HG03521 (cell line): ENCODE measurements around the gene AHNAK.
"Not testable (repeated sequence)": the region's sequence is repeated elsewhere in the genome, so short reads cannot be mapped to it uniquely, and the experiment has no call there.

Source experiments
- ATAC-seq: cut with Tn5 transposase; IDR thresholded peaks from one replicate; pipeline ENCODE4 v1.9.1; 2021; ENCODE audit warnings: mild to moderate bottlenecking, moderate library complexity; ENCODE audit not compliant: unreplicated experiment

AHNAK gene

DNA sequence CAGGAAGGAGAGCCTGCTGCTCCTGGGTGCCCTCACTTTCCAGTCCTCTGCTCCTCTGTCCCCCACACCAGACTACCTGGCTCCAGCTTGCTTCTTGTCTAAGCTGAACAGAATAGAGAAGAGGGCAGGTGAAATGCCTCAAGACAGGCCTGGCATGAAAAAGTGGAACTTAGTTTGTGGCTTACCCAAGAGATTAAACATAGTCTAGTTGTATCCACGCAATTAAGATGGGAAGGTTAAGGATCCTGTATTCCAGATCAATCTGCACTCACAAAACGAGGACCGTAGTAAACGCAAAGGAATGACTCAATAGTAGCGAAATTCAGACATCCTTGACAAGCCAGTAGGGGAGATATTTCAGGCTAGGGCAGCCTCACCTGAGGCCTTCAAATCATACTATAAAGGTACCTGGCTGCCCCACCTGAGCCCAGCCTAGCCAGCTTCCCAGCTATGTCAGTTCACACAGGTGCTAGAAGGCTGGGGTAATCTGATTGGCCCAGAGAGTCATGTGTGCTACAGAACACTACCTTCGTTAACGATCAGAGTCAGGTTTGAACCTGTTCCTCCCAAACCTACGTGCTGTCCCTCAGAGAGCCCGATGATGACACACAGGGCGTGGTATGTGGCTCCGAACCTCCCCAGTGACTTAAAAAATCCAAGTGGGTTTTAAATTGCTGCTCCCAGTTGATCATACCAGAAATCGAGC, 46.5 kb downstream of the AHNAK start:
- no peak for ATAC-seq

DNA sequence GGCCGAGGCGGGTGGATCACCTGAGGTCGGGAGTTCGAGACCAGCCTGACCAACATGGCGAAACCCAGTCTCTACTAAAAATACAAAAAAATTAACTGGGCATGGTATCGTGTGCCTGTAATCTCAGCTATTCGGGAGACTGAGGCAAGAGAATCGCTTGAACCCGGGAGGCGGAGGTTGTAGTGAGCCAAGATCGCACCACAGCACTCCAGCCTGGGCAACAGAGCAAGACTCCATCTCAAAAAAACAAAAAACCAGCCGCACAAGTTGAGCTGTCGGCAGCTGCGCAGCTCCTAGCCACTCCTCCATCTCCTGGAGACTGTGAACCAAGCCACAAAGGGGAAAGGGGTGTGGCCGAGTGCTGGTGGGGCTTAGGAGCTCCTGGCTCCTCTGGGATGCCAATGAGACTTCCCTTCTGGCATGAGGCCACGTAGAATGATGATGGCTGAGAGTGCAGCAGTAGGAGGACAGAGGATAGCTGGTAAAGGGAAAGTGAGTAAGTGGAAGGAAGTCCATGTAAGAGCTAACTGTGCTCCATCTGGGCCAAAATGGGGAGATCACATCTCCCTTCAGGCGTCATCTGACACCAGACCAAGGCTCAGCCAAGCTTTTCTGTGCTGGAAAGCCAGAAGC, 47.2 kb downstream of the AHNAK start:
- not testable (repeated sequence) for ATAC-seq

DNA sequence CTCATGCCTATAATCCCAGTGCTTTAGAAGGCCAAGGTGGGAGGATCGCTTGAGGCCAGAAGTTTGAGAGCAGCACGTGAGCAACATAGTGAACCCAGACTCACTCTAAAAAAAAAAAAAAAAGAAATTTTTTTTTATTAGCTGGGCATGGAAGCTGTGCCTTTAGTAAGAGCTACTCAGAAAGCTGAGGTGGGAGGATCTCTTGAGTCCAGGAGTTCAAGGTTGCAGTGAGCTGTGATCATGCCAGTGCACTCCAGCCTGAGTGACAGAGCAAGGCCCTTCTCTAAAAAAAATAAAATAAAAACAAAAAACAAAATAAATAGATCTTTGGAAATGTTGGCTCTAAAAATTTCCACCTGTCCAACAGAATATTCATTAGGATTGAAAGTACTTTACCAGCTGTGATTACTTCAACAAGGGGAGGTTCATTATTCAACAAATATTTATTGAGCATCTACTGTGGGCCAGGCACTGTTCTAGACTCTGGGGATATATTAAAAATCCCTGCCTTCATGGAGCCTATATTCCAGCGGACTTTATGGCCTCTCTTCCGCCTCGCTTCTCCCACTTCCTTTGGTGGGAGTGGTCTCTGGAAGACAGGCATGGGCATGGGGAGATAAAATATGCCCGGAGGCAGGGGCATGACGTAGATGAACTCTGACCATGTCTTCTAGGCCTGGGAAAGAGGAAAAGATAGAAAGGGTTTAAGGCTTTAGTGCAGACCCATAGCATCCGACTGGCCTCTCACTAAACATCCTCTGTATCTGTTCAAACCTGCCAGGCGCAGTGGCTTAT, 47.9 kb downstream of the AHNAK start:
- no peak for ATAC-seq

DNA sequence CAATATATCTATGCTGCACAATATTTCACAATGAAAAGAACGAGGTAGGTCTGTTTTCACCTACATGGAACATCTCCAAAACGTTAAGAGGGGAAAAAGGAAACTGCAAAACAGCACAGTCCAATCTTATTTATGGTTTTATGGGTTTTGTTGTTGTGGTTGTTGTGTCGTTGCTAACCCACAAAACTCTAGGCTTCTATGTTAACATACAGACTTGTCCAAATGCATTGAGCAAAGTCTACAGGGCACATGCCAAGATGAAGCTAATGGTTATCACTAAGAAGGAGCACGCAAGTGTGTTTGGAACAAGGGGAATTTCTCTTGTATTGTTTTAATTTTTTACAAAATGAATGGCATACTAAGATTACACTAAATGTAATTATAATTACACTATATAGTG, 48.6 kb downstream of the AHNAK start:
- no peak for ATAC-seq

DNA sequence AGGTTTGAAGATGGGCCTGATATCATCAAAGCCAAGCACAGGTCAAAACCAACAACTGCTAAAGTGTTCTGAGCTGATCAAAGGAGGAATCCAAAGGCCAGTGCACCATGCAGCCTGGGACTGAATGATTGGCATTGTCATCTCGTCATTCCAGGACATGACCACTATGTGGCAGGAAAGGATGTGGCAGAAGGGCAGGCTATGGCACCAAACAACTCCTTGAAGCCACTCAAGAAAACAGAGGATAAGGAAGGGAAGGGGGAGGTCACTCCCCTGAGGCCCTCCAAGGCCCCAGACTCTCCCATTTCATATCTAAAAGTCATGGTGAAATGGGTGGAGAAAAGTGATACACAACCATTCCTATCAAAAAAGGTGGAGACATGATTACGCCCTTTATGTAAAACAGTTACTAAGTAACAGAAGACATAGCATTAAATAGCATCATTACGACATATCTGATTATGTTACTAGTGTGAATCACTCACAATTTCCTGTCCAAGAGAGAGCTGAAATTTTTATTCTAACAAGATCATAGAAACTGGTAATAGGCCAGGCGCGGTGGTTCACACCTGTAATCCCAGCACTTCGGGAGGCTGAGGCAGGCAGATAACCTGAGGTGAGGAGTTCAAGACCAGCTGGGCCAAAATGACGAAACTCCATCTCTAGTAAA, 49.3 kb downstream of the AHNAK start:
- ATAC-seq, result no peak

DNA sequence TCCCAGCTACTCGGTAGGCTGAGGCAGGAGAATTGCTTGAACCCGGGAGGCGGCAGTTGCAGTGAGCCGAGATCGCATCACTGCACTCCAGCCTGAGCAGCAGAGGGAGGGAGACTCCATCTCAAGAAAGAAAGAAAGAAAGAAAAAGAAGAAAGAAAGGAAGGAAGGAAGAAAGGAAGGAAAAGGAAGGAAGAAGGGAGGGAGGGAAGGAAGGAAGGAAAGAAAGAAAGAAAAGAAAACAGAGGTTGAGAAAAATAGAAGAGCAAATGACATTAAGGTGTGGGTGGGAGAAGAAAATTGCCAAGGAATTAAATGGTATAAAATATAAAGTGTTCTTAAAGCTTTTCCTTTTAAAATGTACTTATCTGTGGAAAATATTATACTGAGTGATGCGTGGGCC, 49.9 kb downstream of the AHNAK start:
- ATAC-seq, result no peak

DNA sequence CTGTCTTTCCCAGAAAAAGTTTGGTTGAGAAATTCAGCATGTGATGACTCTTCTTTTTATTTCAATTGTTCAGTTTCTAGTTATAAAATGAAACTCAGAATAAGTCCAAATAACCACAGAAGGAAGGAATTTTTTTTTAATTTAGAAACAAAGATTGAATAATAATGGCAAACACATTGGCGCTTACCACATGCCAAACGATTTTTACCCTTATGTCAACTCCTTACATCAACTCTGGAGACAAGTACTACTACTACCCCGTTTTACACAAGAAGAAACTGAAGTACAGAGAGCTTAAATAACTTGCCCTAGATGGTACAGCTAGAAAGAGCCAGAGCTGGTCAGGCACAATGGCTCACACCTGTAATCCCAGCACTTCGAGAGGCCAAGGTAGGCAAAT, 52.4 kb downstream of the AHNAK start:
- no peak for ATAC-seq

DNA sequence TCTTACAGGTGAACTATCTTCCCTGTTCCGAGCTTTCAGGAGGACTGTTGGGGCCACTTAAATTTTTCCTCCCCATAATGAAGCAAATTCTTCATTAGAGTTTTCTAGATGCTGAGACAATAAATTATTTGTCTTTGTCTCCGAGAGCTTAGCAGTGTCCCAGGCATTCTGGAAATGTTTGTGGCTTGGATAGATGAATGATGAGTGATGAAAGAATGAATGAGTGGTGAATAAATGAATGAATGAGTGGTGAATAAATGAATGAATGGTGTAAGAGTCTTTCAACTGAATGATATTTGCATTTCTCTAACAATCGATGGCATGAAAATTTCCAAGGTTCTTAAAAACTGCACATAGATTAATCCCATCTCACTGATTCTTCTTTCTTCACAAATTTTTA, 52.8 kb downstream of the AHNAK start:
- no peak for ATAC-seq

DNA sequence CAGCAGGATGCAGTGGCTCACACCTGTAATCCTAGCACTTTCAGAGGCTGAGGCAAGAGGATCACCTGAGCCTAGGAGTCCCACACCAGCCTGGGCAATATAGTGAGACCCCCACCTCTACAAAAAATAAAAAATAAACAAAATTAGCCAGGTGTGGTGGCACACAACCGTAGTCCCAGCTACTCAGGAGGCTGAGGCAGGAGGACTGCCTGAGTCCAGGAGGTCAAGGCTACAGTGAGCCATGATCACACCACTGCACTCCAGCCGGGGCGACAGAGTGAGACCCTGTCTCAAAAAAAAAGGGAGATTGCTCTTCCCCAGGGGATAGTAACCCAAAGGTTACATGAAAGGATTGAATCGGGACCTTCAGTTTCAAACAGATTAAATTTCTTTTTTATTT, 54.0 kb downstream of the AHNAK start:
- no peak for ATAC-seq

DNA sequence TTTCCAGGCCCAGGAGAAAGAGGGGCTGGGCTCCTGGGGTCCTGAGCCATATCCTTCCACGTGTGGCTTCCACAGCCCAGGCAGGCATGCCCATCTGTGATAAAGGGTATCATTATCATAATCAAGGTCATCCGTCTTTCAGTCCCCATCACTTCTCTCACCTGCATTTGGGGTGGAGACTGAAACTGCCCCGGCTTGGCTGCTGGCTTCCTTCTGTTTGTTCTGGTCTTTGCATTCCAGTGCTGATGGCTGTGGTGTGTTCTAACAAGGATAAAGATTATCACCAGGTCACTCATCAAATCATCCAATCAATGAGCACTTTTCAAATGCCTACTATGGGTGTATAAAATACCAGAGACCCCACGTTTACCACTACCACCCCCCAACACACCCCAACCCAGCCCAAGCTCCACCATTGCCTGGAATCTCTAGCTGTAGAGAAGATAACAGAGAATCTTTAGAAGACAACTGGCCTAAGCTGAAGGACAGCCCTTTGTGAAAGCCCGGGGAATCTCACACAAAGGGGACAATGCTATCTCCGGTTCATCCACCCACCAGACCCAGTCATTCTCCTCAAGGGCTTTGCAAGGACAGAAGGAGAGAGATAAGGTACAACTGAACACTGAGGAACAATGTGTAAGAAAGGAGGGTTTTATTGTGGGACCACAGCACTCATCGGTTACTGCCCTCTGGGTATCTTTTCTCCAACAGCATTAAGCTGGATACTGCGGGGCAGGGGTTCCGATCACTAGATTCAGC, 54.9 kb downstream of the AHNAK start:
- ATAC-seq, result no peak

DNA sequence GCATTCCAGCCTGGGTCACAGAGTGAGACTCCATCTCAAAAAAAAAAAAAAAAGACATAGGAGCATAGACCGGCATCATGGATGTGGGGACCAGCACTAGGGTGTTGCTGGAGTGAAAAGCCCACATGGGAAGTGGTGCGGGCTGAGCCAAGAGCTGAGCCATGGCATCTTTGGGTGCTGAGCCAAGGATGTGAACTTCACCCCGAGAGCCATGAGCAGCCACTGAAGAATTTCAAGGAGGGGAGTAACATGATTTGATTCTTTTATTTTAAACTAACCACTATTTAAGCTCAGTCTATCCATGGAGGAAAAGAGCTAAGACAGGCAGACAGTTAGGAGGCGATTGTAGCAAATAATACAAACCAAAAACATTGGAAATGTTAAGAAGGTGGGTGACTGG, 57.4 kb downstream of the AHNAK start:
- ATAC-seq, result no peak

DNA sequence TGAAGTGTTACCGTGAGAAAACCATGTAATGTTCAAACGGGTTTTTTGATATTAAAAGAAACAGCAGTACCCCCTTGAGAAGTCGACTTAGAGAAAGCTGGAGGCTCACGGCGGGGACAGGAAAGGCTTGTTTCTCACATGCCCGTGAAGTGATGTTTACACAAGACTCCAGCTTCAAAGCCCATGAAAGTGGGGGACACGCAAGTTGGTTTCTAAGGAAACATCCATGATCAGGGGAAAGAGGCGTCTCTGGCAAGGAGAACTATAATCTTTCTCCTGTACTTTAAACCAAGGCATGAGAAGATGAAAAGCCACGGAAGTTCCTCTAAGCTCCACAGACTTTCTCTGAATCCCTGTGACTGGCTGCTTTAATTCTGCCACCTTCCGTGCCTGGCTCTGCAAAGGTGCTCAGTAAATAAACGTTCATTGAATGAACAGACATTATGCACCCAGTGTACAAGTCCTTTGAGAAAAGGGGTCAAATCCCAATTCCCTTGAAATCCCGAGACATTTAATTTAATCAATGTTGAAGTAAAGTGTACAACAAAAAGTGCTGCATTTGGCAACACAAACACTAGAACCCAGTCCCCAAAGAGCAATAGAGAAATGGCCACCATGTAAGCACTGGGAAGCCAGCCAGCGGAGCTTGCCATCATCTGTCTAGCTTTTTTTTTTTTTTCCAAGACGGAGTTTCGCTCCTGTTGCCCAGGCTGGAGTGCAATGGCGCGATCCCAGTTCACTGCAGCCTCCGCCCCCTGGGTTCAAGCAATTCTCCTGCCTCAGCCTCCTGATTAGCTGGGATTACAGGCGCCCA, 58.7 kb downstream of the AHNAK start:
- no peak for ATAC-seq

DNA sequence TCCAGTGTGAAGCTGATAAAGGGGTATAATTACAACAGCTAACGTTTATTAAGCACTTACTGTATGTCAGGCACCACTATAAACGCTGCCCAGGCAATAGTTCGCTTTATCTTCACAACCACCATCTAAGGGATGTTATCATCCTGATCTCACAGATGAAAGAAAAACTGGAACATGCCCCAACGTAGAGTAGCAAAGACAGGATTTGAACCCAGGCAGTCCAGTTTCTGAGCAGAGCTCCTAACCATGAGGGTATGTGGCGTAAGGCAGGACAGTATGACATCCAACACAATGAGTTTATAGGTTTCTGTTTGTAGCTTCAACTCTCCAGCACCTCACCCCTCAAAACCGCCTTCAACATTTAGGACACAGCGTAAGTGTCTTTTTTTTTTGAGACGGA, 59.5 kb downstream of the AHNAK start:
- ATAC-seq, result no peak

DNA sequence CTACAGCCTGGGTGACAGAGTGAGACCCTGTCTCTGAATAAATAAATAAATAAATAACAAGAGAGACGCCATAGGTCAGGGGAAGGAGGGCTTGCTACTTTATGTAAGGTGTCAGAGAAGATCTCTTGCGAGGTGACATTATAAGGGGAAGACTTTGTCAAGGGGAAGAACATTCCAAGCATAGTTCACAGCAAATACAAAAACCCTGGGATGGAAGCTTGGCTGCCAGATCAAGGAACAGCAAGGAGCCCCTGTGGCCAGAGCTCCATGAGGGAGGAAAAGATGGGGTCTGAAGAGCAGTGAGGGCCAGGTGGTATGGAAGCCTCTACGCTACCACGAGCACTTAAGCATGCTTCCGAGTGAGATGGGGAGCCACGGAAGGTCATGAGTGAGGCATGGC, 62.3 kb downstream of the AHNAK start:
- no peak for ATAC-seq

DNA sequence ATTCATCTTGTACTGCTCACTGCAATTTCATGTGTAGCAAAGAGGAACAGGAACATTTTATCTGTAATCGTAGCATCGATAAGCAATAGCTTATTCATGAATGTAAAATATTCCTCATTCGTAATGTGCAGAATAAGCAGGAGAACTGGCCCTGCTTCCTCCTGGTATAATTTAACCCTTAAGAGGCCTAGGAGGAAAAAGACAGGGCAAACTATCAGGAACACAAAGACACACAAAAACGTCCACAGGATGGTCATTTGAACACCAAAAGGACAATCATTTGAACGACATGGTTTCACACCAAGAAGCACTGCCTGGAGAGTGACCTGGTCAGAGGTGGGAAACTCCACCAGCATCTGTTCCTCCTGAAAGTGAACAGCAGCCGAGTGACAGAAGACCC, 63.9 kb downstream of the AHNAK start:
- ATAC-seq, result no peak

DNA sequence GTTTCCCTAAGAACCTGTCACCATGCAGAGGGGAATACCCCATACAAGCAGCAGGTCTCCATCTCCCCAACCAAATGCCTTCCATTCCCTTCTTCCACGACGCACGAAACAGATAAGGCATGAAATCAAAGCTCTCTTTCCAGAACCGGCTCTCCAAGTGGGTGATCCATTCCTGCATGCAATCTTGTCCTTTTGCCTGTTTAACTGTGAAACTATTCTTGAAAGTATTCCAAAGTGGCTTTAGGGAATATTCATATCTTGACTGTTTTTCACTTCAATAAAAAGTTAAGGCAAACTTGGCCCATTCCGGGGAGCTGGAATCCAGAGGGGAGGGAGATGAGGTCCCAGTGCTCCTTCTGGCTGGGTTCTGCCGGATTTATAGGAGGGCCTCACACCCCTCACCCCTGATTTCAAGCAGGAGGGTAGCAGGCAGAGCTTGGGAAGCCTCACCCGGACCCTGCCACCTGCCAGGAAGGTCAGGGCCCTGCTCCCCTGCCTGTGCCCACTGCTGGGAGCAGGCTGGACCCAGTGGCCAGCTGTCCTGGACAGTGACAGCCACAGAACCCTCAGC, 66.9 kb downstream of the AHNAK start:
- no peak for ATAC-seq

DNA sequence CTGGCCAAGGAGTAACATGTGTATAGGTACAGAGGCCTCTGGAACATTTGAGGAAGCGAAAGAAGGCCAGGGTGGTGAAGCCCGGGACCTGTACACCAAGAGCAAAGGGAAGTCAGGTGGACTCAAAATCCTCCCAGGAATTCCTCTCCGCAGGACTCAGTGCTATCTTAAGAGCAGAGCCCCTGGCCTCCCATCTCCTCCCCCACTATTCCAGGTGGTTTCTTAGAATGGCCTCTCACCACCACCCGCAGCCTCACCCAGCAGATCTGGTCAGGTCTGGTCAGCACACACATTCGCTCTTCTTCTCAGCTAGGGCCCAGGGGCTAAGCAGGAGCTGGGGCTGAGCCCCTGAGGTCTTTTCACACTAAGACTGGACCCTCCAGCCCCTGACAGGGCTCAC, 68.7 kb downstream of the AHNAK start:
- no peak for ATAC-seq

DNA sequence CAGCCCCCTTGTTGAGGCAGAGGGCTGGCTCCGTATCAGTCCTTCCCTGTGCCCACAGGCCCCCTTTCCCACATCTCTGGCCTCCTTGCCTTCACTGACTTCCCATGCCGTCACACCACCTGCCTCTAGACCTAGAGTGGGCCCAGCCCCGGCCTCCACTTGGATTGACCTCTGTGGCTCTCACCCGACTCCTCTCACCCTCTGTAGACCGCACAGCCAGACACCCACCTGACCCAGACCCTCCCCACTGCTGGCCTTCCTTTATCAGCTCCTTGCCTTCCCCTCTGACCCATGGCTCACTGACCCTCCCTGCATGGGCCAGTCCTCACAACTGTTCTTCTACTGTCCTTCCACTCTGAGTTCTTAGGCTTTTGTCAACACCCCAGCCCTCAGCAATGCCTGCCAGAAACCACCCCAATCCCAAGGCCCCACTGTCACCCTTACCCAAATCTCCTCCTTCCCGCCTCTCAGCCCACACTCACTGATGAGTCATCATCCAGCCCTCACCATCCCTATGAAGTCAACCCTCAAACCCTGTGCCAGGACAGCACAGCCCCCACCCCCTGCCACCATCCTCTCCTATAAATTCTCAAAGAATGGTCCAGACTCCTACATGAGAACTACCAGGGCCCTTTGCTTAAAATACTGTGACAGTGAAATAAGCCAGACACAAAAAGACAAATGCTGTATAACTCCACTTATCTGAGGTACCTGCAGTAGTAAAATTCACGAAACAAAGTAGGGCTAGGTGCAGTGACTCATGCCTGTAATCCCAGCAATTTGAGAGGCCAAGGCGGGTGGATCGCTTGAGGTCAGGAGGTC, 74.3 kb downstream of the AHNAK start:
- no peak for ATAC-seq

DNA sequence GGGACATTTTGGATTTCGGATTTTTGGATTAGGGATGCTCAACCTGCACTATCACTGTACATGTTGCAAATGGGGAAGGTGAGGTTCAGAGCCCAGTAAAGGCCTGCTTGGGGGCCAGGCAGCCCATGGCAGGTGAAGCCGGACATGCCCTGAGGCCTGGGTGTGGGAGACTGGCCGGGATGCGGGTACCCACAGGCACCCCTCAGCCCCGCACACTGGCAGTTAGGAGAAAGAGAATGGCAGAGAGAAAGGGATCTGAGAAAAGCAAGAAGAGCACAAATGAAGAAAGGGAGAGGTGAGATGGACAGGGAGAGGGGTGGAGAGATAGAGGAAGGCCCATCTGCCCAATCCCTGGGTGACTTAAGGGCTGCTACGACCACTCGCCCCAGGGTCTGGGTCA, 75.0 kb downstream of the AHNAK start:
- ATAC-seq, result no peak
